ENCODE measurements around the gene NELL2. TPM values are rescaled to one million over a fixed set of nuclear protein-coding genes. Genes with fewer than 3 reads are reported as not detected.

The NELL2 gene
- total and polyA plus RNA-seq, 9 of the 15 experiments (the other 6 are each of a cell fraction or from before 2014, with no cell fraction given) = 0.32 to 1.1 (median 0.53) TPM

DNA sequence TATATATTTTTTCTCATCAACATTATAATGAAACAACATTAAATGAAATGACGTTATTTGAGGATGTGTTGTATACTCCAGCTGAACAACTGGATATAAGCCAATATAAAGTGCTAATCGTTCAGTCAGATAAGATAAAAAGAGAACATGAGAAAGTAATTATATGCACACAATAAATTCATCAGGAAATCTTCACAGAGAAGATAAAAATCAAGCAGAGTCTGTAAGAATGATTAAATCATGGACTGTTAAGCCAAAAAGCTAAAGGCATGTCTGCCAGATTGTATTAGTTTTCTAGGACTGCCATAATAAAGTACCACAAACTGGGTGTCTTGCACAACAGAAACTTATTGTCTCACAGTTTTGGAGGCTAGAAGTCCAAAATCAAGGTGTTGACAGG is 178.6 kb downstream of the NELL2 start:
- CTCF ChIA-PET (ENCODE audit: low intra/inter-chr PET ratio) = no interaction called here
- Histone ChIP-seq H4K20me1 (replicated peaks; ENCODE audit: control insufficient read depth, insufficient read depth, low read length) (no peaks in the 10 kb centered on the region), H3K4me3 (no peak overlapping the region), H3K27me3 (ENCODE audit: control insufficient read depth in 2 of 2, insufficient read depth in 2 of 2, low read length in 2 of 2) (no peaks in the 10 kb centered on the region), H3K9ac (ENCODE audit: insufficient read depth in 1 of 2, low read depth in 2 of 2, low read length in 2 of 2) (no peak overlapping the region), H3K9me1 (ENCODE audit: control insufficient read depth, insufficient read depth, low read length) (no peaks in the 10 kb centered on the region), H3K9me3 (replicated peaks; ENCODE audit: control insufficient read depth, insufficient read depth, low read depth, low read length) (0 out of 2 replicates have a peak, but pooled peaks cover 2% of the 10 kb centered on the region), H2AFZ (ENCODE audit: low read depth, low read length) (no peak overlapping the region), H3K4me2 (ENCODE audit: insufficient read depth, low read length) (no peak overlapping the region), H3K4me1 (replicated peaks in 1 of 2; ENCODE audit: control insufficient read depth in 2 of 2, insufficient read depth in 2 of 2, low read length in 2 of 2) (no peaks in the 10 kb centered on the region), H3K79me2 (ENCODE audit: control insufficient read depth, insufficient read depth, low read length) (no peaks in the 10 kb centered on the region), H3K27ac (ENCODE audit: extremely low read depth, low read depth, low read length) (no peak overlapping the region), H3K36me3 (ENCODE audit: control insufficient read depth, insufficient read depth, low read length) (no peaks in the 10 kb centered on the region)
- intact Hi-C loops (cut with micrococcal nuclease) (no loop called here), in situ Hi-C loops (cut with MboI) (no loop called here)
- POLR2A ChIA-PET = no interaction called here
- ATAC-seq (no peak), DNase-seq (ENCODE audit: extremely low read depth in 1 of 4, low spot score in 3 of 4) (no peak), FAIRE-seq (no peak)
- 0% methylated on average over 2 of the region's 2 CpGs for WGBS (ENCODE audit: insufficient coverage, low coverage, missing lambda C conversion rate)
- TF ChIP-seq NFYB (IDR thresholded peaks at IDR 0.05; ENCODE audit: extremely low read depth, insufficient read length) = no peak
- TF ChIP-seq SRSF9 (IDR thresholded peaks at IDR 0.05; ENCODE audit: borderline replicate concordance, low read depth, low read length) = no peak
- TF ChIP-seq NFXL1 (CRISPR knock-in tag; IDR thresholded peaks at IDR 0.05) = no peak
- TF ChIP-seq RAD51 (IDR thresholded peaks at IDR 0.05; ENCODE audit: borderline replicate concordance, low read depth) = no peak
- TF ChIP-seq, protein P1, sequence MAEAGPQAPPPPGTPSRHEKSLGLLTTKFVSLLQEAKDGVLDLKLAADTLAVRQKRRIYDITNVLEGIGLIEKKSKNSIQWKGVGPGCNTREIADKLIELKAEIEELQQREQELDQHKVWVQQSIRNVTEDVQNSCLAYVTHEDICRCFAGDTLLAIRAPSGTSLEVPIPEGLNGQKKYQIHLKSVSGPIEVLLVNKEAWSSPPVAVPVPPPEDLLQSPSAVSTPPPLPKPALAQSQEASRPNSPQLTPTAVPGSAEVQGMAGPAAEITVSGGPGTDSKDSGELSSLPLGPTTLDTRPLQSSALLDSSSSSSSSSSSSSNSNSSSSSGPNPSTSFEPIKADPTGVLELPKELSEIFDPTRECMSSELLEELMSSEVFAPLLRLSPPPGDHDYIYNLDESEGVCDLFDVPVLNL (CRISPR knock-in tag; IDR thresholded peaks at IDR 0.05; ENCODE audit: low read depth) = no peak
- no peak for TF ChIP-seq LCOR (CRISPR knock-in tag; IDR thresholded peaks at IDR 0.05)
- TF ChIP-seq KLF1 (tag; IDR thresholded peaks at IDR 0.05) = no peak
- no peak for TF ChIP-seq ZNF780A (CRISPR knock-in tag; IDR thresholded peaks at IDR 0.05)
- TF ChIP-seq MTA2 (IDR thresholded peaks at IDR 0.05; ENCODE audit: low read depth) = no peak
- no peak for TF ChIP-seq HNRNPUL1 (IDR thresholded peaks at IDR 0.05; ENCODE audit: low read length)
- no peak for TF ChIP-seq PML (IDR thresholded peaks at IDR 0.05; ENCODE audit: low read length)
- no peak for TF ChIP-seq CBX2 (IDR thresholded peaks at IDR 0.05; ENCODE audit: insufficient read depth, low read length, poor library complexity, severe bottlenecking)
- TF ChIP-seq ZBTB1 (CRISPR knock-in tag; IDR thresholded peaks at IDR 0.05; ENCODE audit: borderline replicate concordance, low read depth) = no peak
- no peak for TF ChIP-seq TGIF2 (CRISPR knock-in tag; IDR thresholded peaks at IDR 0.05)
- TF ChIP-seq GABPB1 (CRISPR knock-in tag; IDR thresholded peaks at IDR 0.05) = no peak
- TF ChIP-seq, protein P2, sequence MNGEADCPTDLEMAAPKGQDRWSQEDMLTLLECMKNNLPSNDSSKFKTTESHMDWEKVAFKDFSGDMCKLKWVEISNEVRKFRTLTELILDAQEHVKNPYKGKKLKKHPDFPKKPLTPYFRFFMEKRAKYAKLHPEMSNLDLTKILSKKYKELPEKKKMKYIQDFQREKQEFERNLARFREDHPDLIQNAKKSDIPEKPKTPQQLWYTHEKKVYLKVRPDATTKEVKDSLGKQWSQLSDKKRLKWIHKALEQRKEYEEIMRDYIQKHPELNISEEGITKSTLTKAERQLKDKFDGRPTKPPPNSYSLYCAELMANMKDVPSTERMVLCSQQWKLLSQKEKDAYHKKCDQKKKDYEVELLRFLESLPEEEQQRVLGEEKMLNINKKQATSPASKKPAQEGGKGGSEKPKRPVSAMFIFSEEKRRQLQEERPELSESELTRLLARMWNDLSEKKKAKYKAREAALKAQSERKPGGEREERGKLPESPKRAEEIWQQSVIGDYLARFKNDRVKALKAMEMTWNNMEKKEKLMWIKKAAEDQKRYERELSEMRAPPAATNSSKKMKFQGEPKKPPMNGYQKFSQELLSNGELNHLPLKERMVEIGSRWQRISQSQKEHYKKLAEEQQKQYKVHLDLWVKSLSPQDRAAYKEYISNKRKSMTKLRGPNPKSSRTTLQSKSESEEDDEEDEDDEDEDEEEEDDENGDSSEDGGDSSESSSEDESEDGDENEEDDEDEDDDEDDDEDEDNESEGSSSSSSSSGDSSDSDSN (IDR thresholded peaks at IDR 0.05; ENCODE audit: borderline replicate concordance in 1 of 2, low read depth in 2 of 2, low read length in 2 of 2) = no peak
- no peak for TF ChIP-seq NR2F6 (CRISPR knock-in tag; IDR thresholded peaks at IDR 0.05)
- TF ChIP-seq HSF4 (CRISPR knock-in tag; IDR thresholded peaks at IDR 0.05; ENCODE audit: borderline replicate concordance) = no peak
- TF ChIP-seq SUPT5H (IDR thresholded peaks at IDR 0.05) = no peak
- no peak for TF ChIP-seq EZH2 (IDR thresholded peaks at IDR 0.05; ENCODE audit: borderline replicate concordance, low read depth, low read length)
- no TSS peak for BruUV-seq (replicated peaks)

All from K562 (cell line).